CD14-positive monocyte (primary cell): Measurements from ENCODE around the gene ADGRF1. TPM values are rescaled to one million over a fixed set of nuclear protein-coding genes. Genes with fewer than 3 reads are reported as not detected.

ENCODE experiments used
- DNase-seq, 3 donors: peaks; one replicate each; pipeline ENCODE4 v3.0.0-alpha.2; 2011 to 2022
- H2AFZ ChIP-seq: 2 replicates; pipeline ENCODE4 v1.6.0; 2012; ENCODE audit warnings: mild to moderate bottlenecking, low read depth, low read length, inconsistent platforms; ENCODE audit not compliant: insufficient read depth, poor library complexity, severe bottlenecking
- H3K27ac ChIP-seq, 2 donors: 1 replicate in 1 of 2; 2 replicates in 1 of 2; pipeline ENCODE4 v1.5.1; 2012 to 2013; ENCODE audit warnings: low read length in 2 of 2, control low read depth in 1 of 2, inconsistent platforms in 1 of 2, low read depth in 1 of 2, mild to moderate bottlenecking in 1 of 2
- H3K27me3 ChIP-seq, 2 donors: one replicate each; pipeline versions ENCODE4 v1.6.0 to v1.6.1; 2011 to 2013; ENCODE audit warnings: low read length in 2 of 2; ENCODE audit not compliant: control insufficient read depth in 2 of 2, insufficient read depth in 2 of 2
- H3K36me3 ChIP-seq, 2 donors: replicated peaks in 1 of 2; 1 replicate in 1 of 2; 2 replicates in 1 of 2; pipeline versions ENCODE4 v1.5.1 to v1.6.1; 2012 to 2013; ENCODE audit warnings: low read length in 2 of 2, control low read depth in 1 of 2, inconsistent platforms in 1 of 2, mild to moderate bottlenecking in 1 of 2; ENCODE audit not compliant: insufficient read depth in 2 of 2, control insufficient read depth in 1 of 2
- H3K4me1 ChIP-seq, 2 donors: 1 replicate in 1 of 2; 2 replicates in 1 of 2; pipeline versions ENCODE4 v1.5.1 to v1.6.1; 2012 to 2013; ENCODE audit warnings: low read length in 2 of 2, control low read depth in 1 of 2, inconsistent platforms in 1 of 2, mild to moderate bottlenecking in 1 of 2, moderate library complexity in 1 of 2; ENCODE audit not compliant: insufficient read depth in 2 of 2, control insufficient read depth in 1 of 2
- H3K4me2 ChIP-seq: replicated peaks from 2 replicates; pipeline ENCODE3; 2012; ENCODE audit warnings: low read length, moderate library complexity, mild to moderate bottlenecking; ENCODE audit not compliant: poor library complexity, severe bottlenecking; ENCODE audit errors: extremely low read depth
- H3K4me3 ChIP-seq, 3 experiments: fragments of 200-600 bp in 1 of 3; sonication (generic) in 1 of 3; replicated peaks in 1 of 3; 1 replicate in 2 of 3; 2 replicates in 1 of 3; pipeline ENCODE4 v1.5.1; 2011 to 2013; ENCODE audit warnings: low read length in 3 of 3, mild to moderate bottlenecking in 3 of 3, control low read depth in 2 of 3, low read depth in 2 of 3, inconsistent platforms in 1 of 3, moderate library complexity in 1 of 3
- H3K79me2 ChIP-seq: 2 replicates; pipeline ENCODE4 v1.6.0; 2012; ENCODE audit warnings: mild to moderate bottlenecking, control low read depth, inconsistent platforms, low read length, moderate library complexity; ENCODE audit not compliant: insufficient read depth
- H3K9ac ChIP-seq: 2 replicates; pipeline ENCODE4 v1.6.0; 2017; ENCODE audit warnings: low read length, mild to moderate bottlenecking; ENCODE audit not compliant: insufficient read depth, poor library complexity, severe bottlenecking
- H3K9me3 ChIP-seq, 2 donors: replicated peaks in 1 of 2; 1 replicate in 1 of 2; 2 replicates in 1 of 2; pipeline versions ENCODE4 v1.5.1 to v1.6.1; 2012 to 2013; ENCODE audit warnings: low read length in 2 of 2, control low read depth in 1 of 2; ENCODE audit not compliant: control insufficient read depth in 1 of 2, insufficient read depth in 1 of 2
- H4K20me1 ChIP-seq: 2 replicates; pipeline ENCODE4 v1.6.0; 2012; ENCODE audit warnings: mild to moderate bottlenecking, low read length, control low read depth, moderate library complexity; ENCODE audit not compliant: insufficient read depth
- H3K27ac Mint-ChIP-seq, 7 donors: one replicate each; pipeline ENCODE4 v1.8.0; 2020; ENCODE audit warnings: mild to moderate bottlenecking in 7 of 7, mixed read lengths in 7 of 7, moderate library complexity in 6 of 7, inconsistent platforms in 2 of 7
- H3K27me3 Mint-ChIP-seq, 3 donors: one replicate each; pipeline ENCODE4 v1.8.0; 2021 to 2022; ENCODE audit warnings: low read depth in 3 of 3, mild to moderate bottlenecking in 3 of 3, mixed read lengths in 3 of 3, moderate library complexity in 3 of 3, inconsistent platforms in 1 of 3
- H3K36me3 Mint-ChIP-seq, 2 donors: one replicate each; pipeline ENCODE4 v1.8.0; 2020; ENCODE audit warnings: mixed read lengths in 2 of 2, inconsistent platforms in 1 of 2, mild to moderate bottlenecking in 1 of 2
- H3K4me1 Mint-ChIP-seq: one replicate; pipeline ENCODE4 v1.8.0; 2020; ENCODE audit warnings: mild to moderate bottlenecking, mixed read lengths
- H3K4me3 Mint-ChIP-seq, 2 donors: one replicate each; pipeline ENCODE4 v1.8.0; 2020; ENCODE audit warnings: mild to moderate bottlenecking in 2 of 2, mixed read lengths in 2 of 2, moderate library complexity in 1 of 2
- H3K9me3 Mint-ChIP-seq, 7 donors: one replicate each; pipeline ENCODE4 v1.8.0; 2020 to 2022; ENCODE audit warnings: mixed read lengths in 7 of 7, mild to moderate bottlenecking in 6 of 7, moderate library complexity in 6 of 7, inconsistent platforms in 2 of 7
- CTCF ChIP-seq: fragments of 200-600 bp; IDR thresholded peaks from one replicate; pipeline ENCODE4 v1.8.0; 2022; ENCODE audit warnings: antibody characterized with exemption, mild to moderate bottlenecking
- WGBS: methylation state at CpG from one replicate; pipeline ENCODE4 v1.1.5; 2013; ENCODE audit warnings: missing lambda C conversion rate; ENCODE audit not compliant: insufficient coverage; 5-methylcytosine and 5-hydroxymethylcytosine counted together
- intact Hi-C, 2 donors: fragments of 100-400 bp; cut with micrococcal nuclease; formaldehyde crosslinking; loops; one replicate each; pipeline versions ENCODE4 v1.15.0 to v1.15.1; 2023
- polyA plus RNA-seq, 3 donors: library from polyadenylated mRNA; depleted of rRNA in 1 of 3; unstranded in 2 of 3; stranded (reverse) in 1 of 3; fragments of 300-500 nt in 2 of 3; fragments of >200 nt in 1 of 3; fragmentation: Illumina TruSeq in 2 of 3; gene quantifications; 1 replicate in 2 of 3; 2 replicates in 1 of 3; pipeline ENCODE4 v1.2.3, GENCODE V29; 2012 to 2021

The ADGRF1 gene
- polyA plus RNA-seq, 3 donors: 0.03 TPM; not detected in 2

DNA sequence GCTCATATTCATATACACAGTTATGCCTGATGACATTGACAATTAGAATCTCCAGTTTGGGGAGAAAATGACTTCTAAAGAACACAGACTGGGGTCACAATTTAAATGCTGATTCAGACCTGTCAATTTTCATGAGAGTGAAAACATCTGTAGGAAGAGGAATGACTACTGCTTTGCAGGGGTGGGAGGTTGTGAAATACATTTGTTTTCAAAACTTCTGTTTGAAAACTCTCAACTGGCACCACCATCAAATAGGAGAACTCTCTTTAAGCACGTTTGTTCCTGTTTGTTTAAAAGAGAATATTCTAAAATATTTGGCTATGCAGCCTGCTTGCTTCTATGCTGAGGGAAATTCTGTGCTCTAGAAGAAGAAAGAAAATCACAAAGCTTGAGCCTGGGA is 69.6 kb downstream of the ADGRF1 start:
- Histone ChIP-seq H3K36me3 (no peaks in the 10 kb centered on the region), H3K4me2 (no peak overlapping the region), H3K4me3 (no peak overlapping the region), H3K9ac (no peak overlapping the region), H3K27ac (no peak overlapping the region), H3K79me2 (no peaks in the 10 kb centered on the region), H3K9me3 (no peaks in the 10 kb centered on the region), H4K20me1 (no peaks in the 10 kb centered on the region), H3K27me3 (no peaks in the 10 kb centered on the region), H3K4me1 (peaks cover 0 to 9% of the 10 kb centered on the region in 2 donors), H2AFZ (no peak overlapping the region)
- DNase-seq: peak in 1 of 3 donors; percentile 1
- intact Hi-C loops: no loop called here
- TF ChIP-seq CTCF: no peak
- WGBS: no CpG with 5 or more reads among the region's 1 CpG
- Mint-ChIP-seq H3K36me3 (no peaks in the 10 kb centered on the region), H3K4me1 (peaks cover 11% of the 10 kb centered on the region), H3K9me3 (peaks cover 0 to 2% (median 0%) of the 10 kb centered on the region in 7 donors), H3K27ac (peak overlapping the region in 1 of 7 donors; percentile 3), H3K27me3 (no peaks in the 10 kb centered on the region), H3K4me3 (no peak overlapping the region)

DNA sequence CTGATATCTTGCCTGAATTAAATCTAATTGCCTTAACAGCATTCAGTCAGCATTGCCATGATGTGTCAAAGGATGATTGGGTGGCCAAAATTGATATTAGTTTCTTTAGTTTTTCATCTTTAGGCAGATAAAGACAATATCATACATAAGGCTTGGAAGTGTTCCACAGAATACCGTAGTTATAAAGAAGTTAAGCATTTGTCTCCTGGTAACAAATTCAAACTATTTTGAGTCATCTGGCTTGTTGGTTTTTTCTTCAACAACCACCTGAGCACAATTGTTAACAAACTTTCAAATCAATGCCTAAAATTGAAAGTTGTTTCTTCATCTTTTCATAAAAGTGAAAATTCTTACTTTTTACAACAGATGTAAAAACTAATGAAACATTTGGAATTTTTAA is 72.9 kb downstream of the ADGRF1 start:
- no peak for TF ChIP-seq CTCF
- Mint-ChIP-seq H3K9me3 (peaks cover 0 to 2% (median 0%) of the 10 kb centered on the region in 7 donors), H3K4me1 (peaks cover 11% of the 10 kb centered on the region), H3K27ac (no peak overlapping the region), H3K4me3 (no peak overlapping the region), H3K27me3 (no peaks in the 10 kb centered on the region), H3K36me3 (no peaks in the 10 kb centered on the region)
- Histone ChIP-seq H2AFZ (no peak overlapping the region), H3K79me2 (no peaks in the 10 kb centered on the region), H3K27ac (no peak overlapping the region), H4K20me1 (no peaks in the 10 kb centered on the region), H3K36me3 (no peaks in the 10 kb centered on the region), H3K4me3 (no peak overlapping the region), H3K9me3 (no peaks in the 10 kb centered on the region), H3K27me3 (no peaks in the 10 kb centered on the region), H3K4me1 (peaks cover 0 to 9% of the 10 kb centered on the region in 2 donors), H3K4me2 (no peak overlapping the region), H3K9ac (no peak overlapping the region)
- WGBS: no CpG with 5 or more reads among the region's 1 CpG
- DNase-seq: no peak
- intact Hi-C loops: no loop called here
